Vagina (tissue), 2 donors: Measurements from ENCODE around the gene YTHDF2.

Experiments
- CTCF ChIP-seq, 3 experiments: fragments of 450-650 bp in 2 of 3; fragments of 200-600 bp in 1 of 3; sonication (generic) in 1 of 3; IDR thresholded peaks; one replicate each; pipeline ENCODE4 v1.5.1; 2017 to 2019; ENCODE audit warnings: antibody characterized with exemption in 3 of 3, mild to moderate bottlenecking in 2 of 3, moderate library complexity in 2 of 3
- POLR2A ChIP-seq, 2 donors: fragments of 450-650 bp; IDR thresholded peaks; one replicate each; pipeline ENCODE4 v1.6.1; 2017; ENCODE audit warnings: antibody characterized with exemption in 2 of 2, mild to moderate bottlenecking in 2 of 2, moderate library complexity in 2 of 2
- POLR2AphosphoS5 ChIP-seq, 2 donors: sonication (generic); formaldehyde crosslinking; IDR thresholded peaks; one replicate each; pipeline ENCODE4 v1.9.0; 2017; ENCODE audit warnings: antibody characterized with exemption in 2 of 2, mild to moderate bottlenecking in 2 of 2, low read depth in 1 of 2; ENCODE audit not compliant: insufficient read depth in 1 of 2

- no peak for TF ChIP-seq CTCF (IDR thresholded peaks at IDR 0.05)
- TF ChIP-seq POLR2AphosphoS5 (IDR thresholded peaks at IDR 0.05; ENCODE audit: insufficient read depth in 1 of 2, low read depth in 1 of 2): no peak
- TF ChIP-seq POLR2A (IDR thresholded peaks at IDR 0.05): no peak
Observed at GRCh38 chr1:28781305-28781704, 44.6 kb downstream of the YTHDF2 start.
